Cardiac muscle cell (in vitro differentiated cells and primary cell): ENCODE measurements around the gene ARL6IP4. TPM values are rescaled to one million over a fixed set of nuclear protein-coding genes. Genes with fewer than 3 reads are reported as not detected.
A peak's percentile ranks its signal among the peaks of the same experiment; 100 is the strongest.

ENCODE experiments used
- DNase-seq, 2 donors: peaks; one replicate each; pipeline versions ENCODE4 v3.0.0 to v3.0.0-alpha.2; 2010 to 2017; ENCODE audit warnings: low read depth in 1 of 2, low spot score in 1 of 2
- H3K27ac ChIP-seq: fragments of 200-600 bp; sonication (generic); 2 replicates; pipeline ENCODE4 v1.5.1; 2016
- H3K27me3 ChIP-seq: fragments of 200-600 bp; sonication (generic); 2 replicates; pipeline ENCODE4 v1.6.0; 2016; ENCODE audit warnings: control low read depth
- H3K36me3 ChIP-seq: fragments of 200-600 bp; sonication (generic); 2 replicates; pipeline ENCODE4 v1.5.1; 2016; ENCODE audit warnings: control low read depth
- H3K4me1 ChIP-seq: fragments of 200-600 bp; sonication (generic); 2 replicates; pipeline ENCODE4 v1.8.1; 2017; ENCODE audit warnings: low read depth, mild to moderate bottlenecking, mixed run types
- H3K4me3 ChIP-seq: fragments of 200-600 bp; sonication (generic); 2 replicates; pipeline ENCODE4 v1.5.1; 2016; ENCODE audit warnings: mild to moderate bottlenecking
- H3K9me3 ChIP-seq: fragments of 200-600 bp; sonication (generic); 2 replicates; pipeline ENCODE4 v1.5.1; 2017; ENCODE audit warnings: low read depth, mild to moderate bottlenecking, control low read depth
- CTCF ChIP-seq: IDR thresholded peaks from 2 replicates; pipeline ENCODE4 v1.5.1; 2012; ENCODE audit warnings: low read depth, mild to moderate bottlenecking, low read length
- polyA plus RNA-seq: library from polyadenylated mRNA; unstranded; fragments of >200 nt; fragmentation: Nextera tagmentation; extraction: Ambion mirVana; gene quantifications from 2 replicates; pipeline ENCODE4 v1.2.1, GENCODE V29; 2016
- total RNA-seq: library from RNA; depleted of rRNA; stranded (reverse); fragments of >200 nt; gene quantifications from 2 replicates; pipeline ENCODE4 v1.2.3, GENCODE V29; 2016

The ARL6IP4 gene
- total and polyA plus RNA-seq, 2 experiments from 2014 or later = 253 to 323 TPM

- Histone ChIP-seq H3K4me3 (no peak overlapping the region), H3K36me3 (no peaks in the 10 kb centered on the region), H3K27ac (no peak overlapping the region), H3K27me3 (no peaks in the 10 kb centered on the region), H3K9me3 (no peaks in the 10 kb centered on the region), H3K4me1 (no peaks in the 10 kb centered on the region)
- TF ChIP-seq CTCF = peak; percentile 90
- peak; percentile 77 to 80 for DNase-seq
Measured at GRCh38 chr12:122951979-122952892, 28.2 kb upstream of the ARL6IP4 start.

GRCh38 chr12:122955156-122955555 lies 25.3 kb upstream of the ARL6IP4 start:
- Histone ChIP-seq H3K4me1 (no peaks in the 10 kb centered on the region), H3K9me3 (no peaks in the 10 kb centered on the region), H3K36me3 (no peaks in the 10 kb centered on the region), H3K27me3 (no peaks in the 10 kb centered on the region), H3K4me3 (no peak overlapping the region), H3K27ac (no peak overlapping the region)
- no peak for TF ChIP-seq CTCF
- DNase-seq = no peak

- H3K27ac ChIP-seq = no peak overlapping the region
- no peaks in the 10 kb centered on the region for H3K27me3 ChIP-seq
- DNase-seq = no peak
- TF ChIP-seq CTCF = no peak
- no peaks in the 10 kb centered on the region for H3K36me3 ChIP-seq
- no peak overlapping the region for H3K4me3 ChIP-seq
- no peaks in the 10 kb centered on the region for H3K9me3 ChIP-seq
- no peaks in the 10 kb centered on the region for H3K4me1 ChIP-seq
Measured at GRCh38 chr12:122956035-122956434, 24.4 kb upstream of the ARL6IP4 start.

- TF ChIP-seq CTCF = no peak
- no peak overlapping the region for H3K27ac ChIP-seq
- peaks cover 7% of the 10 kb centered on the region for H3K4me1 ChIP-seq
- DNase-seq = peak in 1 of 2 donors; percentile 85
- no peaks in the 10 kb centered on the region for H3K9me3 ChIP-seq
- H3K27me3 ChIP-seq = no peaks in the 10 kb centered on the region
- no peak overlapping the region for H3K4me3 ChIP-seq
- no peaks in the 10 kb centered on the region for H3K36me3 ChIP-seq
Measured at GRCh38 chr12:122958198-122958888, 22.1 kb upstream of the ARL6IP4 start.

GRCh38 chr12:122959566-122960192 lies 20.8 kb upstream of the ARL6IP4 start:
- Histone ChIP-seq H3K27ac (no peak overlapping the region), H3K27me3 (no peaks in the 10 kb centered on the region), H3K9me3 (no peaks in the 10 kb centered on the region), H3K4me1 (peaks cover 7% of the 10 kb centered on the region), H3K4me3 (no peak overlapping the region), H3K36me3 (no peaks in the 10 kb centered on the region)
- DNase-seq = no peak
- no peak for TF ChIP-seq CTCF
